ENCODE data around the gene ZNF619. TPM values are rescaled to one million over a fixed set of nuclear protein-coding genes. Genes with fewer than 3 reads are reported as not detected.

The ZNF619 gene
- total RNA-seq, 1 donor from 2014 or later, result 6.8 TPM

- DNase-seq, result no peak
- intact Hi-C loops (cut with DNase I), result no loop called here
- H3K4me3 ChIP-seq, result no peak overlapping the region
- H3K27me3 ChIP-seq, result no peaks in the 10 kb centered on the region
- H3K27ac ChIP-seq, result no peak overlapping the region
- ATAC-seq, result no peak
- no peak for TF ChIP-seq CTCF (IDR thresholded peaks at IDR 0.05)
- peaks cover 59% of the 10 kb centered on the region for H3K36me3 ChIP-seq
- no peaks in the 10 kb centered on the region for H3K9me3 ChIP-seq
- no peaks in the 10 kb centered on the region for H3K4me1 ChIP-seq
Observed at GRCh38 chr3:40534283-40534682, 57.4 kb downstream of the ZNF619 start.

Other genes with a start within 250 kb of the ZNF619 start
- gene EIF1B, start 167.4 kb upstream of the ZNF619 start, total RNA-seq, result 54.4 TPM
- 3.7 TPM for gene ENTPD3, start 89.9 kb upstream of the ZNF619 start, total RNA-seq
- 1,554 TPM for gene RPL14, start 19.8 kb upstream of the ZNF619 start, total RNA-seq
- gene ZNF620, start 28.9 kb downstream of the ZNF619 start, total RNA-seq, result 7.0 TPM
- gene ZNF621, start 47.8 kb downstream of the ZNF619 start, total RNA-seq, result 20.1 TPM